Astrocyte (in vitro differentiated cells and primary cell): ENCODE measurements around the gene TROAP. TPM values are rescaled to one million over a fixed set of nuclear protein-coding genes. Genes with fewer than 3 reads are reported as not detected.
"Not testable (repeated sequence)": the region's sequence is repeated elsewhere in the genome, so short reads cannot be mapped to it uniquely, and the experiment has no call there.

Experiments
- DNase-seq: peaks from one replicate; pipeline ENCODE4 v3.0.0-alpha.2; 2010; ENCODE audit warnings: low read depth
- FAIRE-seq: peaks from 2 replicates; lab custom pipeline; 2011; peaks lifted over from hg19 to GRCh38; lab: Jason Lieb, UNC
- H2AFZ ChIP-seq: 2 replicates; pipeline ENCODE4 v1.6.0; 2012; ENCODE audit warnings: low read depth, low read length, inconsistent platforms
- H3K27ac ChIP-seq: 2 replicates; pipeline ENCODE4 v1.5.1; 2011; ENCODE audit warnings: low read depth, low read length, inconsistent platforms
- H3K27me3 ChIP-seq: 2 replicates; pipeline ENCODE4 v1.6.0; 2011; ENCODE audit warnings: low read length, inconsistent platforms; ENCODE audit not compliant: insufficient read depth
- H3K36me3 ChIP-seq: 2 replicates; pipeline ENCODE4 v1.5.1; 2011; ENCODE audit warnings: low read length, inconsistent platforms; ENCODE audit not compliant: insufficient read depth
- H3K4me1 ChIP-seq: 2 replicates; pipeline ENCODE4 v1.5.1; 2011; ENCODE audit warnings: low read length, inconsistent platforms; ENCODE audit not compliant: insufficient read depth
- H3K4me2 ChIP-seq: 2 replicates; pipeline ENCODE4 v1.6.0; 2012; ENCODE audit warnings: low read length, inconsistent platforms
- H3K4me3 ChIP-seq: 2 replicates; pipeline ENCODE4 v1.5.1; 2011; ENCODE audit warnings: low read depth, mild to moderate bottlenecking, low read length, inconsistent platforms; ENCODE audit not compliant: insufficient read depth
- H3K79me2 ChIP-seq: 2 replicates; pipeline ENCODE4 v1.6.0; 2012; ENCODE audit warnings: mild to moderate bottlenecking, low read length, inconsistent platforms; ENCODE audit not compliant: insufficient read depth
- H3K9ac ChIP-seq: 2 replicates; pipeline ENCODE4 v1.6.0; 2012; ENCODE audit warnings: mild to moderate bottlenecking, low read length, inconsistent platforms
- H3K9me3 ChIP-seq: 2 replicates; pipeline ENCODE4 v1.5.1; 2012; ENCODE audit warnings: low read depth, mild to moderate bottlenecking, low read length, inconsistent platforms; ENCODE audit not compliant: insufficient read depth
- H4K20me1 ChIP-seq: 2 replicates; pipeline ENCODE4 v1.6.0; 2012; ENCODE audit warnings: low read length, inconsistent platforms; ENCODE audit not compliant: insufficient read depth
- H3K27ac Mint-ChIP-seq: one replicate; pipeline ENCODE4 v1.8.0; 2021; ENCODE audit warnings: mild to moderate bottlenecking, mixed read lengths; ENCODE audit not compliant: unreplicated experiment
- H3K27me3 Mint-ChIP-seq: one replicate; pipeline ENCODE4 v1.8.0; 2021; ENCODE audit warnings: low read depth, mixed read lengths; ENCODE audit not compliant: unreplicated experiment
- H3K36me3 Mint-ChIP-seq: one replicate; pipeline ENCODE4 v1.8.0; 2021; ENCODE audit warnings: low read depth, mixed read lengths; ENCODE audit not compliant: unreplicated experiment
- H3K4me1 Mint-ChIP-seq: one replicate; pipeline ENCODE4 v1.8.0; 2021; ENCODE audit warnings: low read depth, mixed read lengths; ENCODE audit not compliant: unreplicated experiment
- H3K4me3 Mint-ChIP-seq: one replicate; pipeline ENCODE4 v1.8.0; 2021; ENCODE audit warnings: mild to moderate bottlenecking, moderate library complexity, mixed read lengths; ENCODE audit not compliant: unreplicated experiment
- H3K9me3 Mint-ChIP-seq: one replicate; pipeline ENCODE4 v1.8.0; 2021; ENCODE audit warnings: mild to moderate bottlenecking, mixed read lengths; ENCODE audit not compliant: unreplicated experiment
- EZH2 ChIP-seq: IDR thresholded peaks from 2 replicates; pipeline ENCODE4 v1.6.1; 2012; ENCODE audit warnings: mild to moderate bottlenecking, low read length, inconsistent platforms; ENCODE audit not compliant: insufficient read depth
- total RNA-seq: library from RNA; stranded (reverse); gene quantifications from 2 replicates; pipeline ENCODE4 v1.2.1, GENCODE V29; 2021
- TF ChIP-seq, protein P1 (sequence below): IDR thresholded peaks from 2 replicates; pipeline ENCODE4 v1.5.1; 2011; ENCODE audit warnings: low read depth, mild to moderate bottlenecking, inconsistent platforms, low read length, moderate library complexity; ENCODE audit not compliant: insufficient read depth

The TROAP gene
- total RNA-seq, 1 donor from 2014 or later, result 2.7 TPM

DNA sequence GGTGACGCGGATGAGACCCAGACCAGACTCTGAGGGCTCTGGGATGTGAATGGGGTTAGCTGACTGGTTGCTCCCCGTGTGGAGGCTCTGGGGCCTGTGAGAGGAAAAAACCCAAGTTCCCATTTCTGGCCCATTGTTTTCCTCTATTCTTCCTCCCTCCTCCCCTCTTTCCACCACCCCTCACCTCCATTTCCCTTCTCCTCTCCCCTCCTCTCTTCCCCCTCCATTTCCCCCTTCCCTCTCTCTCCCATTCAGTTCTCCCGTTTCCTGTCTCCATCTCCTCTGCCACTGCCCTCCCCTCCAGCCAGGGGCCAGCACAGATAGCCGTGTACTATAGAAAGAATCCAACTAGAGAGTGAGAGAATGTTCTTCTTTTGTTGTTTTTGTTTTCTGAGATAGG is 40.8 kb upstream of the TROAP start:
- no peak overlapping the region for H3K9ac ChIP-seq
- no peaks in the 10 kb centered on the region for H3K9me3 ChIP-seq
- FAIRE-seq (no peak), DNase-seq (no peak)
- no peaks in the 10 kb centered on the region for H3K4me1 ChIP-seq
- no peaks in the 10 kb centered on the region for H3K9me3 Mint-ChIP-seq
- H3K4me3 ChIP-seq, result no peak overlapping the region
- no peaks in the 10 kb centered on the region for H3K36me3 Mint-ChIP-seq
- no peak overlapping the region for H3K27ac ChIP-seq
- H3K4me1 Mint-ChIP-seq, result peaks cover 13% of the 10 kb centered on the region
- H2AFZ ChIP-seq, result no peak overlapping the region
- H3K27me3 ChIP-seq, result peaks cover 2% of the 10 kb centered on the region
- TF ChIP-seq, protein P1, sequence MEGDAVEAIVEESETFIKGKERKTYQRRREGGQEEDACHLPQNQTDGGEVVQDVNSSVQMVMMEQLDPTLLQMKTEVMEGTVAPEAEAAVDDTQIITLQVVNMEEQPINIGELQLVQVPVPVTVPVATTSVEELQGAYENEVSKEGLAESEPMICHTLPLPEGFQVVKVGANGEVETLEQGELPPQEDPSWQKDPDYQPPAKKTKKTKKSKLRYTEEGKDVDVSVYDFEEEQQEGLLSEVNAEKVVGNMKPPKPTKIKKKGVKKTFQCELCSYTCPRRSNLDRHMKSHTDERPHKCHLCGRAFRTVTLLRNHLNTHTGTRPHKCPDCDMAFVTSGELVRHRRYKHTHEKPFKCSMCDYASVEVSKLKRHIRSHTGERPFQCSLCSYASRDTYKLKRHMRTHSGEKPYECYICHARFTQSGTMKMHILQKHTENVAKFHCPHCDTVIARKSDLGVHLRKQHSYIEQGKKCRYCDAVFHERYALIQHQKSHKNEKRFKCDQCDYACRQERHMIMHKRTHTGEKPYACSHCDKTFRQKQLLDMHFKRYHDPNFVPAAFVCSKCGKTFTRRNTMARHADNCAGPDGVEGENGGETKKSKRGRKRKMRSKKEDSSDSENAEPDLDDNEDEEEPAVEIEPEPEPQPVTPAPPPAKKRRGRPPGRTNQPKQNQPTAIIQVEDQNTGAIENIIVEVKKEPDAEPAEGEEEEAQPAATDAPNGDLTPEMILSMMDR, result no peak
- no peak for TF ChIP-seq EZH2
- H3K4me3 Mint-ChIP-seq, result no peak overlapping the region
- no peaks in the 10 kb centered on the region for H4K20me1 ChIP-seq
- H3K79me2 ChIP-seq, result no peaks in the 10 kb centered on the region
- H3K27me3 Mint-ChIP-seq, result peaks cover 6% of the 10 kb centered on the region
- H3K36me3 ChIP-seq, result no peaks in the 10 kb centered on the region
- H3K27ac Mint-ChIP-seq, result no peak overlapping the region
- no peak overlapping the region for H3K4me2 ChIP-seq

DNA sequence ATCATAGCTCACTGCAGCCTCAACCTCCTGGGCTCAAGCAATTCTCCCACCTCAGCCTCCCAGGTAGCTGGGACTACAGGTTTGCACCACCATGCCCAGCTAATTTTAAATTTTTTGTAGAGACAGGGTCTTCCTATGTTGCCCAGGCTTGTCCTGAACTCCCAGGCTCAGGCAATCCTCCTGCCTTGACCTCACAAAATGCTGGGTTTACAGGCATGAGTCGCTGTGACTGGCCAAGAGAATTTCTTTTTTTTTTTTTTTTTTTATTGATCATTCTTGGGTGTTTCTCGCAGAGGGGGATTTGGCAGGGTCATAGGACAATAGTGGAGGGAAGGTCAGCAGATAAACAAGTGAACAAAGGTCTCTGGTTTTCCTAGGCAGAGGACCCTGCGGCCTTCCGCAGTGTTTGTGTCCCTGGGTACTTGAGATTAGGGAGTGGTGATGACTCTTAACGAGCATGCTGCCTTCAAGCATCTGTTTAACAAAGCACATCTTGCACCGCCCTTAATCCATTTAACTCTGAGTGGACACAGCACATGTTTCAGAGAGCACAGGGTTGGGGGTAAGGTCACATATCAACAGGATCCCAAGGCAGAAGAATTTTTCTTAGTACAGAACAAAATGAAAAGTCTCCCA is 40.2 kb upstream of the TROAP start:
- not testable (repeated sequence) for H3K27me3 Mint-ChIP-seq, H3K9me3 Mint-ChIP-seq, H2AFZ ChIP-seq, H3K4me2 ChIP-seq, H3K4me3 ChIP-seq, H3K79me2 ChIP-seq, H3K4me3 Mint-ChIP-seq, FAIRE-seq, H3K27ac ChIP-seq, H3K27ac Mint-ChIP-seq, H4K20me1 ChIP-seq, H3K9me3 ChIP-seq, DNase-seq, H3K9ac ChIP-seq, H3K27me3 ChIP-seq, H3K4me1 ChIP-seq, H3K36me3 ChIP-seq, H3K36me3 Mint-ChIP-seq
- peaks cover 11% of the 10 kb centered on the region for H3K4me1 Mint-ChIP-seq

DNA sequence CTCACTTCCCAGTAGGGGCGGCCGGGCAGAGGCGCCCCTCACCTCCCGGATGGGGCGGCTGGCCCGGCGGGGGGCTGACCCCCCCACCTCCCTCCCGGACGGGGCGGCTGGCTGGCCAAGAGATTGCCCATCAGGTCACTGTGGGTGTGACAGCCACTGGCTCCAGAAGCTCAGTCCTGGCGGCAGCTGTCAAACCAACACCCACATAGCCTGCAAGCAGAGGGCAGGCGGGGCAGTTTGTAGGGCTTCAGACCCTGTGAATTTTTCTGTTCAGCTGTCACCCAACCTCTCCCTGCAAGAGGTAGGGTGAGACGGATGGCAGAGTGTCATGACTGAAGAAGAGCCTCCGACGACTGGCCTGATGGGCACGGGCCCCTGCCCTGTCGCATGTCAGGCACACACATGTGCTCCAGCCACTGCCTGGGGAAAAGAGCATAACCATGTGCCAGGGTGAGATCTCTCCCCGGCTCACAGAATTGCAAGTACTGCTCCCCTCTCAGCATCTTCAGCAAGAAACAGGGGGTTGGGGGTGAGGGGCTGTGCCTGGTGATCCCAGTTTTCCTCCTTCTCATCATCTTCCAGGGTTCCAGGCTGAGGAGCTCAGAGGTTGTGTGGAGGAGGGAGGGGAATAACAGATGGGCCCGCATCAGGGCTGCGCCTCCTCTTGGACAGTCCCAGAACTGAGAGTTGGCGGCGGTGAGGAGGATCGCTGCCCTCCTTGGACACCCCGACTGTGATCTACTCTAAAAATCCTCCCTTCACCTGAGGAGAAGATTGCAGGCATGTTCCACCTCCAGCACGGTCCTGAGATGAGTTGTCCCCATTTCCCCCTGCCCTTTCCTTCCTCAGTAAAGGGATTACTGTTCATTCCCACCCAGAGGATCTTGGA is 39.3 kb upstream of the TROAP start:
- Mint-ChIP-seq H3K4me3 (no peak overlapping the region), H3K27ac (no peak overlapping the region), H3K36me3 (no peaks in the 10 kb centered on the region), H3K4me1 (peaks cover 11% of the 10 kb centered on the region), H3K27me3 (peaks cover 10% of the 10 kb centered on the region), H3K9me3 (no peaks in the 10 kb centered on the region)
- no peak overlapping the region for H3K4me3 ChIP-seq
- H3K79me2 ChIP-seq, result no peaks in the 10 kb centered on the region
- no peaks in the 10 kb centered on the region for H3K4me1 ChIP-seq
- FAIRE-seq, result no peak
- no peaks in the 10 kb centered on the region for H3K9me3 ChIP-seq
- no peak overlapping the region for H3K4me2 ChIP-seq
- H4K20me1 ChIP-seq, result no peaks in the 10 kb centered on the region
- no peak overlapping the region for H2AFZ ChIP-seq
- H3K36me3 ChIP-seq, result no peaks in the 10 kb centered on the region
- peaks cover 7% of the 10 kb centered on the region for H3K27me3 ChIP-seq
- H3K9ac ChIP-seq, result no peak overlapping the region
- no peak for DNase-seq
- TF ChIP-seq, protein P1, result no peak
- no peak for TF ChIP-seq EZH2
- no peak overlapping the region for H3K27ac ChIP-seq
